Suprapubic skin (tissue), 4 donors: ENCODE data around the gene TNS1. TPM values are rescaled to one million over a fixed set of nuclear protein-coding genes. Genes with fewer than 3 reads are reported as not detected.

Experiments
- DNase-seq, 2 donors: peaks; one replicate each; pipeline ENCODE4 v3.0.0-alpha.2; 2019; ENCODE audit warnings: low spot score in 2 of 2
- H3K27ac ChIP-seq: fragments of 200-600 bp; sonication (generic); one replicate; pipeline ENCODE4 v1.5.1; 2019
- H3K27me3 ChIP-seq: fragments of 200-600 bp; sonication (generic); one replicate; pipeline ENCODE4 v1.5.1; 2019
- H3K36me3 ChIP-seq: fragments of 200-600 bp; sonication (generic); one replicate; pipeline ENCODE4 v1.5.1; 2019
- H3K4me1 ChIP-seq: fragments of 200-600 bp; sonication (generic); one replicate; pipeline ENCODE4 v1.5.1; 2019
- H3K4me3 ChIP-seq: fragments of 200-600 bp; sonication (generic); one replicate; pipeline ENCODE4 v1.5.1; 2019; ENCODE audit warnings: mild to moderate bottlenecking
- H3K9me3 ChIP-seq: fragments of 200-600 bp; sonication (generic); one replicate; pipeline ENCODE4 v1.5.1; 2019
- EP300 ChIP-seq: sonication (generic); formaldehyde crosslinking; IDR thresholded peaks from one replicate; pipeline ENCODE4 v1.6.1; 2017; ENCODE audit warnings: antibody characterized with exemption
- POLR2A ChIP-seq, 2 donors: fragments of 450-650 bp; IDR thresholded peaks; one replicate each; pipeline ENCODE4 v1.6.1; 2017; ENCODE audit warnings: antibody characterized with exemption in 2 of 2, mild to moderate bottlenecking in 2 of 2, moderate library complexity in 2 of 2
- POLR2AphosphoS5 ChIP-seq, 3 donors: sonication (generic); formaldehyde crosslinking; IDR thresholded peaks; one replicate each; pipeline ENCODE4 v1.6.1; 2017; ENCODE audit warnings: antibody characterized with exemption in 3 of 3
- WGBS: methylation state at CpG from one replicate; pipeline ENCODE4 v1.1.5; 2018; 5-methylcytosine and 5-hydroxymethylcytosine counted together
- total RNA-seq, 4 donors: library from RNA; depleted of rRNA; stranded (reverse); fragments of >200 nt; gene quantifications; one replicate each; pipeline ENCODE4 v1.1.0, GENCODE V29; 2016
- TF ChIP-seq, protein P1 (sequence below), 2 donors: fragments of 200-600 bp in 1 of 2; fragments of 450-650 bp in 1 of 2; sonication (generic) in 1 of 2; IDR thresholded peaks; one replicate each; pipeline ENCODE4 v1.5.1; 2016 to 2019; ENCODE audit warnings: antibody characterized with exemption in 2 of 2, mild to moderate bottlenecking in 1 of 2, moderate library complexity in 1 of 2

Gene TNS1
- total RNA-seq, 4 donors from 2014 or later: 64.1 to 145 (median 99.5) TPM

DNA sequence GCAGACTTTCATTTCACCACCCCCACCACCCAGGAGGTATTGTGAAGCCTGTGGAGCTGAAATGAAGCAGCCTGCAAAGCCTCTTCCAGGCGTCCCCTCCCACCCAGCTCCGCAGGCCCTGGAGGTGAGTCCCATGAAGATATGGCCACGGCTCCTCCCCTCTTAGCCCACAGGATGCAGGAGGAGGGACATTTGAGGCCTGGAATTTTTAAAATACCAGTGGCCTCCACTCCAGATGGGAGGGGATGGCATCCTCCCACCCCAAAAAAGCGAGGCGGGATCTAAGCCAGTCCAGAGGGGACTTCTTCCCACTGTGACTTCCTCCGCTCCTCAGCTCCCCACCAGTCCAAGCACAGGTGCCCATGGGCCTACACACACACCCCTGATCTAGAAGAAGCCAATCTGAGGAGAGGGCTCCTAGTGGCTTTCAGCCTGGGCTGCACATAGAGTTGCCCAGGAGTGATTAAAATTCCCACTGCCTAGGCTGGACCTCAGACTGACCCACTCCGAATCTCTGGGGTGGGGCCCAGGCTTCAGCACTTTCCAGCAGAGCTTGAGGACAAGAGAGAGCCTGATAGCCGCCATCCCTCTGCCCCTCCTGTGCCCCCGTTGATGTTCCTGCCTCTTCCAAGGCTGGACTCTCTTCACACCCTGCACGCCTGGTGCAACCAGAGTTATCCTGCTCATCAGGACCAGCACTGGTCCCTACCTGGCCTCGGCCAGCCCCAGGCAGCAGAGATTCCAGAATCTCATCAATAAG is 206.9 kb downstream of the TNS1 start:
- no peak overlapping the region for H3K4me3 ChIP-seq
- no peak overlapping the region for H3K27ac ChIP-seq
- DNase-seq: peak; percentile 51 to 62
- no peaks in the 10 kb centered on the region for H3K27me3 ChIP-seq
- TF ChIP-seq EP300: no peak
- no peak for TF ChIP-seq POLR2A (IDR thresholded peaks at IDR 0.05)
- TF ChIP-seq, protein P1, sequence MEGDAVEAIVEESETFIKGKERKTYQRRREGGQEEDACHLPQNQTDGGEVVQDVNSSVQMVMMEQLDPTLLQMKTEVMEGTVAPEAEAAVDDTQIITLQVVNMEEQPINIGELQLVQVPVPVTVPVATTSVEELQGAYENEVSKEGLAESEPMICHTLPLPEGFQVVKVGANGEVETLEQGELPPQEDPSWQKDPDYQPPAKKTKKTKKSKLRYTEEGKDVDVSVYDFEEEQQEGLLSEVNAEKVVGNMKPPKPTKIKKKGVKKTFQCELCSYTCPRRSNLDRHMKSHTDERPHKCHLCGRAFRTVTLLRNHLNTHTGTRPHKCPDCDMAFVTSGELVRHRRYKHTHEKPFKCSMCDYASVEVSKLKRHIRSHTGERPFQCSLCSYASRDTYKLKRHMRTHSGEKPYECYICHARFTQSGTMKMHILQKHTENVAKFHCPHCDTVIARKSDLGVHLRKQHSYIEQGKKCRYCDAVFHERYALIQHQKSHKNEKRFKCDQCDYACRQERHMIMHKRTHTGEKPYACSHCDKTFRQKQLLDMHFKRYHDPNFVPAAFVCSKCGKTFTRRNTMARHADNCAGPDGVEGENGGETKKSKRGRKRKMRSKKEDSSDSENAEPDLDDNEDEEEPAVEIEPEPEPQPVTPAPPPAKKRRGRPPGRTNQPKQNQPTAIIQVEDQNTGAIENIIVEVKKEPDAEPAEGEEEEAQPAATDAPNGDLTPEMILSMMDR (IDR thresholded peaks at IDR 0.05): no peak
- no peak for TF ChIP-seq POLR2AphosphoS5 (IDR thresholded peaks at IDR 0.05)
- no peaks in the 10 kb centered on the region for H3K9me3 ChIP-seq
- no peaks in the 10 kb centered on the region for H3K36me3 ChIP-seq
- peaks cover 20% of the 10 kb centered on the region for H3K4me1 ChIP-seq
- WGBS: 50% methylated on average over 7 of the region's 11 CpGs

DNA sequence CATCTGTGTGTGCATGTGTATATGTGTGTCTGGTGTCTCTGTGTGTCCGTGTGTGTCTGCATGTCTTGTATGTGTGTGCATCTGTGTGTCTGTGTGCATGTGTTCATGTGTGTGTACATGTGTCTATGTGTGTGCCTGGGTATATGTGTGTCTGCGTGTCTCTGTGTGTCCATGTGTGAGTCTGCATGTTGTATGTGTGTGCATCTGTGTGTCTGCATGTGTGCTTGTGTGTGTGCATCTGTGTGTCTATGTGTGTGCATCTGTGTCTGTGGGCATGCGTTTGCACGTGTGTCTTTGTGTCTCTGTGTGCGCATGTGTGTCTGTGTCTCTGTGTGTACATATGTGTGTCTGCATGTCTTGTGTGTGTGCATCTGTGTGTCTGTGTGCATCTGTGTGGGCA is 207.7 kb downstream of the TNS1 start:
- no peaks in the 10 kb centered on the region for H3K27me3 ChIP-seq
- DNase-seq: peak in 1 of 2 donors; percentile 18
- 89% methylated on average over 3 of the region's 5 CpGs for WGBS
- peaks cover 21% of the 10 kb centered on the region for H3K4me1 ChIP-seq
- H3K9me3 ChIP-seq: no peaks in the 10 kb centered on the region
- H3K27ac ChIP-seq: no peak overlapping the region
- TF ChIP-seq, protein P1 (IDR thresholded peaks at IDR 0.05): no peak
- no peak for TF ChIP-seq EP300
- no peak for TF ChIP-seq POLR2A (IDR thresholded peaks at IDR 0.05)
- no peak for TF ChIP-seq POLR2AphosphoS5 (IDR thresholded peaks at IDR 0.05)
- H3K36me3 ChIP-seq: no peaks in the 10 kb centered on the region
- H3K4me3 ChIP-seq: no peak overlapping the region

DNA sequence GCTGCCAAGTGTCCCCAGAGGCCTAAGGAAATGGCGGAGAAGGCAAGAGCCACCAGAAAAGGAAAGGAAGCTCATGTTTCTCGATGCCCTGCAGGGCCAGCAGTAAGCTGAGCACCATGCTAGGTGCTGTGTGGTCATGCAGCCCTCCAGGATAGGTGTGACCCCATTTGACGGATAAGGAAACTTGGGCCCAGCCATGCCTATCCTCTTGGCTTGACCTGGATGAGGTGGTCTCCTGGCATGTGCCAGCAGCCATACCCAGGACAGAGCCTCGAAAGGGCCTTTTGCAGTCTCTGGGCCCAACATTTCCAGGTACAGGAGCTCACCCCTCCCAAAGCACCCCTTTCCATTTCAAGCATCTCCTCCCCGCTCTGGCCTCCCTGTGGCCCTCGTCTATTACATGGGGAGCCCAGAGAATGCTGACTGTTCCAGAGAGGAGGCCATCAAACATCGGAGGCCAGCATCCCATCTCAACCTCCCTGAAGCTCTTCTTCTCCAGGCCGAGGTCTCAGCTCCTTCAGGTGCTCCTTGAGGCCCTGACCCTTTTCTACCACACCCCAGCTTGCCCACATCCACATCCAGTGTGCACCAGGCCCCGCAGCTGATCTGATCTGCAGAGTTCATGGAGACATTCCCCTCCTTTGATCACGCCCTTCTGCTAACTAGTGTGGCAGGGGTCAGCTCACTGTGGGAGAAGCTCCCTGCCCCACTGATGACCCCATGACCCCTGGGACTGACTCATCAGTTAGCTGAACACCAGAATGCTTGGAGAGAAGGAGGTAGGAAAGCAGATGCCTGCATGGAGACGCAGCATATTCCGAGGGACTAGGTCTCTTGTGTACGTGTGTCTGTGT is 208.4 kb downstream of the TNS1 start:
- H3K4me3 ChIP-seq: no peak overlapping the region
- H3K4me1 ChIP-seq: peaks cover 23% of the 10 kb centered on the region
- DNase-seq: peak; percentile 58 to 60
- TF ChIP-seq EP300 (no peak), POLR2AphosphoS5 (IDR thresholded peaks at IDR 0.05) (no peak), POLR2A (IDR thresholded peaks at IDR 0.05) (no peak)
- TF ChIP-seq, protein P1 (IDR thresholded peaks at IDR 0.05): no peak
- H3K27ac ChIP-seq: no peak overlapping the region
- no peaks in the 10 kb centered on the region for H3K36me3 ChIP-seq
- no peaks in the 10 kb centered on the region for H3K9me3 ChIP-seq
- H3K27me3 ChIP-seq: no peaks in the 10 kb centered on the region
- 86% methylated on average over 12 of the region's 13 CpGs for WGBS

DNA sequence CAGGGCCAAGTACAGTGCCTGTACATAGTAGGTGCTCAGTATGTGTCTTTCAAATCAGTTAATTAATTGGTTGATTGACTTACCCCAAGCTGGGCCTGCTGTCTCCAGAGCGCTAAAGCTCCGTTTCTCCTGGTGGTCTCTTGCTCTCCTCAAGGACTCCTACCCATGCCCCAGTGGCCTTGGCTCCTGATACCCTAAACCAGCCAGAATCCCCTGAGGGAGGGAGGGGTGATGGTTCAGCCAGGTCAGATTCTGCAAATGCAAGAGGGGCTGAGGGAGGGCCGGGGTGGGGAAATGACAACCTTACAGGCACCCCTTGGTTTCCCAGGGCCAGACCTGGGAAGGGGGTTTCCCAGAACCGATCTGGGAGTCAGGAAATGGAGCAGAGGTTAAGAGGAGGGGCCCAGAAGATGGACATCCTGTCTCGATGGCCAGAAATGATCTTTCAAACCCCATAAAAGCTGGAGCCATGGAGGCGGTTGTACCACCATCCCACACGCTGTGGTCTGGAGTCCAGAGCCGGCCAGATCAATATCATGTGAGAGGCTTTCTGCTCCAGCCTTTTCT is 209.1 kb downstream of the TNS1 start:
- peak in 1 of 2 donors; percentile 56 for DNase-seq

More for the DNA sequence above, 209.1 kb downstream of the TNS1 start:
- no peak overlapping the region for H3K4me3 ChIP-seq
- 67% methylated on average over 8 of the region's 8 CpGs for WGBS
- no peaks in the 10 kb centered on the region for H3K27me3 ChIP-seq
- TF ChIP-seq EP300 (no peak), POLR2A (IDR thresholded peaks at IDR 0.05) (no peak), POLR2AphosphoS5 (IDR thresholded peaks at IDR 0.05) (no peak)
- TF ChIP-seq, protein P1 (IDR thresholded peaks at IDR 0.05): no peak
- H3K9me3 ChIP-seq: no peaks in the 10 kb centered on the region
- peaks cover 23% of the 10 kb centered on the region for H3K4me1 ChIP-seq
- no peaks in the 10 kb centered on the region for H3K36me3 ChIP-seq
- H3K27ac ChIP-seq: no peak overlapping the region
